AG09319 (cell line): ENCODE data around the gene CTRB2.
"Not testable (repeated sequence)": the region's sequence is repeated elsewhere in the genome, so short reads cannot be mapped to it uniquely, and the experiment has no call there.

Experiments
- DNase-seq: peaks from one replicate; pipeline ENCODE4 v3.0.0-alpha.2; 2010; ENCODE audit warnings: low read depth; ENCODE audit errors: extremely low read depth
- CTCF ChIP-seq: IDR thresholded peaks from 2 replicates; pipeline ENCODE4 v1.5.1; 2011; ENCODE audit warnings: low read depth, mild to moderate bottlenecking, inconsistent platforms, low read length, moderate library complexity

The CTRB2 gene

GRCh38 chr16:75228143-75228976 lies 21.4 kb upstream of the CTRB2 start:
- TF ChIP-seq CTCF: no peak
- no peak for DNase-seq

- no peak for DNase-seq
- no peak for TF ChIP-seq CTCF
Observed at GRCh38 chr16:75227361-75228142, 20.6 kb upstream of the CTRB2 start.

GRCh38 chr16:75226550-75227360 lies 19.8 kb upstream of the CTRB2 start:
- no peak for DNase-seq
- no peak for TF ChIP-seq CTCF

- no peak for TF ChIP-seq CTCF
- DNase-seq: no peak
Observed at GRCh38 chr16:75225678-75226515, 18.9 kb upstream of the CTRB2 start.

GRCh38 chr16:75225092-75225491 lies 18.1 kb upstream of the CTRB2 start:
- no peak for DNase-seq
- TF ChIP-seq CTCF: no peak

GRCh38 chr16:75224306-75225082 lies 17.5 kb upstream of the CTRB2 start:
- TF ChIP-seq CTCF: no peak
- no peak for DNase-seq

- not testable (repeated sequence) for DNase-seq
Observed at GRCh38 chr16:75223129-75223528, 16.2 kb upstream of the CTRB2 start.
